Measurements from ENCODE around the gene TNMD. TPM values are rescaled to one million over a fixed set of nuclear protein-coding genes. Genes with fewer than 3 reads are reported as not detected.

TNMD gene
- total and polyA plus RNA-seq, 2 of the 8 experiments (the other 6 are each of a cell fraction or from before 2014, with no cell fraction given): 1.4 to 2.1 TPM

DNA sequence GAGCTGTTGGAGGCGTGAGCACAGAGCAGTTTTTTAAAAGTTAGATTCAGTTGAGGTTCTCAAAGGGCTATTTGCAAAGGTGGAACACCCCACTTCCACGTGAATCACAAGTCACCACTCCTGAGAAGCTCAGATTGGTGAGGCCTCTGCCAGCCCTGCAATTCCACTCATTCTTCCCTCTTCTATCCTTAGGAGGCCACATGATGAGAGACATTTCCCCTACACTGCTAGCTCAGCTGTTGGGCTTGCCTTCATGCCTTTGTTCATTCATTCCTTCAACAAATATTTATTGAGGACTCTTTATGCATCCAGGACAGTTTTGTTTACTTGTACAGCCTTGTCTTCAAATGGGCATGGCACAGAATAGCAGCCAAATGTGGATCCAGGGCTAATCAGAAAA lies 63.0 kb downstream of the TNMD start:
- H3K4me2 ChIP-seq (ENCODE audit: insufficient read depth in 1 of 2, low read depth in 2 of 2, low read length in 2 of 2): no peak overlapping the region
- CTCF ChIA-PET (ENCODE audit: partially characterized antibody): interaction anchor here (1.1 kb wide), 1 partner anchor 11 kb away, joined by 3 read pairs; no protein-coding TSS in a partner anchor
- no peak for TF ChIP-seq SRF (IDR thresholded peaks at IDR 0.05; ENCODE audit: low read depth, low read length)
- TF ChIP-seq EGR1 (IDR thresholded peaks at IDR 0.05; ENCODE audit: borderline replicate concordance, low read depth, low read length): no peak
- TF ChIP-seq CBX8 (IDR thresholded peaks at IDR 0.05; ENCODE audit: borderline replicate concordance, low read depth, low read length): no peak
- no peak for TF ChIP-seq TEAD4 (IDR thresholded peaks at IDR 0.05; ENCODE audit: low read depth, low read length)
- TF ChIP-seq CBX5 (IDR thresholded peaks at IDR 0.05; ENCODE audit: low read depth, low read length): no peak
- TF ChIP-seq, protein P1, sequence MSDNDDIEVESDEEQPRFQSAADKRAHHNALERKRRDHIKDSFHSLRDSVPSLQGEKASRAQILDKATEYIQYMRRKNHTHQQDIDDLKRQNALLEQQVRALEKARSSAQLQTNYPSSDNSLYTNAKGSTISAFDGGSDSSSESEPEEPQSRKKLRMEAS (IDR thresholded peaks at IDR 0.05): no peak
- TF ChIP-seq NRF1 (IDR thresholded peaks at IDR 0.05; ENCODE audit: low read depth, low read length): no peak
- TF ChIP-seq ZNF274 (IDR thresholded peaks at IDR 0.05; ENCODE audit: borderline replicate concordance, extremely low read depth, low read length): no peak
- TF ChIP-seq TAF7 (optimal IDR thresholded peaks at IDR 0.05; ENCODE audit: borderline replicate concordance, low read depth, low read length): no peak
- TF ChIP-seq, protein P2, sequence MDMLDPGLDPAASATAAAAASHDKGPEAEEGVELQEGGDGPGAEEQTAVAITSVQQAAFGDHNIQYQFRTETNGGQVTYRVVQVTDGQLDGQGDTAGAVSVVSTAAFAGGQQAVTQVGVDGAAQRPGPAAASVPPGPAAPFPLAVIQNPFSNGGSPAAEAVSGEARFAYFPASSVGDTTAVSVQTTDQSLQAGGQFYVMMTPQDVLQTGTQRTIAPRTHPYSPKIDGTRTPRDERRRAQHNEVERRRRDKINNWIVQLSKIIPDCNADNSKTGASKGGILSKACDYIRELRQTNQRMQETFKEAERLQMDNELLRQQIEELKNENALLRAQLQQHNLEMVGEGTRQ (IDR thresholded peaks at IDR 0.05; ENCODE audit: low read length): no peak
- TF ChIP-seq RAD21 (IDR thresholded peaks at IDR 0.05 in 1 of 2, conservative IDR thresholded peaks at IDR 0.05 in 1 of 2; ENCODE audit: low read depth in 2 of 2, low read length in 2 of 2): no peak
- no peak for TF ChIP-seq CEBPB (IDR thresholded peaks at IDR 0.05; ENCODE audit: low read depth, low read length)

More for the DNA sequence above, 63.0 kb downstream of the TNMD start:
- Histone ChIP-seq H3K18ac (ENCODE audit: extremely low read depth, low read length) (no peak overlapping the region), H4K8ac (ENCODE audit: extremely low read depth, insufficient read depth, low read length) (no peak overlapping the region), H3K27me3 (replicated peaks in 1 of 4; ENCODE audit: control insufficient read depth in 3 of 4, extremely low read depth in 1 of 4, insufficient read depth in 3 of 4, low read length in 3 of 4) (no peaks in the 10 kb centered on the region), H3K79me2 (ENCODE audit: control insufficient read depth in 1 of 2, insufficient read depth in 2 of 2, low read length in 2 of 2) (no peaks in the 10 kb centered on the region), H3K4me1 (replicated peaks in 1 of 4; ENCODE audit: control insufficient read depth in 3 of 4, insufficient read depth in 4 of 4, low read length in 3 of 4) (peaks cover 0 to 10% (median 4%) of the 10 kb centered on the region in 4 experiments; a peak in 3 of 7 replicates), H3K4me3 (ENCODE audit: extremely low read depth in 1 of 4, insufficient read depth in 2 of 4, low read depth in 3 of 4, low read length in 4 of 4) (no peak overlapping the region), H3K56ac (replicated peaks; ENCODE audit: insufficient read length, low read depth, low read length) (no peak overlapping the region), H3K27ac (ENCODE audit: low read depth, low read length) (no peak overlapping the region), H3K23me2 (ENCODE audit: low read depth, low read length) (no peaks in the 10 kb centered on the region), H2AFZ (ENCODE audit: low read length) (no peak overlapping the region), H3K4ac (replicated peaks; ENCODE audit: insufficient read length, low read depth, low read length) (no peak overlapping the region), H2BK15ac (ENCODE audit: low read length) (no peak overlapping the region), H3K9me3 (ENCODE audit: insufficient read depth in 2 of 2, low read depth in 1 of 2, low read length in 1 of 2) (no peaks in the 10 kb centered on the region), H3K9ac (replicated peaks in 1 of 4; ENCODE audit: extremely low read depth in 1 of 4, low read depth in 3 of 4, low read length in 3 of 4) (no peak overlapping the region), H2BK12ac (ENCODE audit: low read depth, low read length) (no peak overlapping the region), H2BK5ac (ENCODE audit: low read depth, low read length) (no peak overlapping the region), H4K20me1 (replicated peaks in 1 of 2; ENCODE audit: control insufficient read depth in 1 of 2, insufficient read depth in 2 of 2, low read length in 2 of 2) (no peaks in the 10 kb centered on the region), H3K36me3 (ENCODE audit: control insufficient read depth in 2 of 4, insufficient read depth in 4 of 4, low read length in 3 of 4) (no peaks in the 10 kb centered on the region), H2AK5ac (ENCODE audit: low read depth, low read length) (no peak overlapping the region), H3K14ac (ENCODE audit: insufficient read length) (no peak overlapping the region), H3K79me1 (ENCODE audit: low read depth, low read length) (no peaks in the 10 kb centered on the region), H4K91ac (replicated peaks; ENCODE audit: insufficient read length, low read length) (no peak overlapping the region), H4K5ac (ENCODE audit: insufficient read length, low read depth, low read length) (no peak overlapping the region), H2BK120ac (replicated peaks; ENCODE audit: low read depth, low read length) (no peak overlapping the region), H3K23ac (ENCODE audit: insufficient read length) (no peak overlapping the region), H2BK20ac (ENCODE audit: low read length) (no peak overlapping the region)
- POLR2A ChIA-PET (ENCODE audit: partially characterized antibody): interaction anchor here (1.4 kb wide), 1 partner anchor 11 kb away, joined by 8 read pairs; the partner anchor contains the start of gene TSPAN6
- FAIRE-seq (no peak), DNase-seq (ENCODE audit: low read depth in 1 of 2, low spot score in 2 of 2) (no peak)
- WGBS, 2 experiments (ENCODE audit: extremely low coverage in 1 of 2, insufficient coverage in 1 of 2, insufficient read length in 1 of 2, insufficient replicate concordance in 2 of 2, low coverage in 1 of 2, low lambda C conversion rate in 2 of 2, missing lambda C conversion rate in 1 of 2): 92% methylated on average over 2 of the region's 2 CpGs; no CpG with 5 or more reads in 1 of the 2 experiments

Measured in H1 (cell line).